GM10248 (cell line): ENCODE data around the gene RAB33A.

Experiments used
- CTCF ChIA-PET: fragments of 300-600 bp; sonication (Branson Sonifier 250); formaldehyde crosslinking; extraction: SDS; loops from one replicate; lab custom pipeline; 2021; ENCODE audit warnings: antibody characterized with exemption; lab: Yijun Ruan, JAX
- POLR2A ChIA-PET: fragments of 350-650 bp; sonication (Branson Sonifier 250); formaldehyde crosslinking; extraction: SDS; loops from one replicate; lab custom pipeline; 2020; ENCODE audit warnings: antibody characterized with exemption; lab: Yijun Ruan, JAX
- DNase-seq: peaks from one replicate; pipeline ENCODE4 v3.0.0; 2012; ENCODE audit errors: extremely low spot score
- CTCF ChIP-seq: IDR thresholded peaks from 2 replicates; pipeline ENCODE4 v1.5.1; 2012; ENCODE audit warnings: mild to moderate bottlenecking, low read depth; ENCODE audit errors: extremely low read depth, missing control alignments, control extremely low read depth

RAB33A gene

GRCh38 chrX:130159776-130160175 is 12.0 kb upstream of the RAB33A start:
- CTCF ChIA-PET, result interaction anchor here (1.9 kb wide), 1 partner anchor 39 kb away, joined by 6 read pairs; no protein-coding TSS in a partner anchor
- no peak for TF ChIP-seq CTCF
- POLR2A ChIA-PET, result no interaction called here
- no peak for DNase-seq

- POLR2A ChIA-PET, result no interaction called here
These were observed 9.5 kb upstream of the RAB33A start for GRCh38 chrX:130162094-130162735.

GRCh38 chrX:130163398-130163797 is 8.4 kb upstream of the RAB33A start:
- POLR2A ChIA-PET, result no interaction called here

More at GRCh38 chrX:130162094-130162735, 9.5 kb upstream of the RAB33A start:
- TF ChIP-seq CTCF, result no peak
- CTCF ChIA-PET, result interaction anchor here (1.2 kb wide), 1 partner anchor 8 kb away, joined by 4 read pairs; no protein-coding TSS in a partner anchor
- no peak for DNase-seq

GRCh38 chrX:130165181-130165702 is 6.5 kb upstream of the RAB33A start:
- CTCF ChIA-PET, result interaction anchor here (0.9 to 1.1 kb wide), 2 partner anchors 44 to 104 kb away, joined by 3 to 5 read pairs; no protein-coding TSS in a partner anchor
- DNase-seq, result no peak
- POLR2A ChIA-PET, result interaction anchor here (1.0 kb wide), 1 partner anchor 11 kb away, joined by 4 read pairs; no protein-coding TSS in a partner anchor
- no peak for TF ChIP-seq CTCF

More at GRCh38 chrX:130163398-130163797, 8.4 kb upstream of the RAB33A start:
- no peak for DNase-seq
- CTCF ChIA-PET, result no interaction called here
- TF ChIP-seq CTCF, result no peak

GRCh38 chrX:130165703-130166502 is 5.9 kb upstream of the RAB33A start, which contains the start of gene AIFM1:
Gene AIFM1, minus strand, starts transcription at chrX:130165841. Its CDS starts 185 bp downstream, at chrX:130165656.
- TF ChIP-seq CTCF, result no peak
- peak; percentile 86 for DNase-seq
- CTCF ChIA-PET, result interaction anchor here (0.9 to 1.1 kb wide), 2 partner anchors 45 to 105 kb away, joined by 3 to 5 read pairs; no protein-coding TSS in a partner anchor
- POLR2A ChIA-PET, result interaction anchor here (1.0 kb wide), 1 partner anchor 10 kb away, joined by 4 read pairs; no protein-coding TSS in a partner anchor

- POLR2A ChIA-PET, result no interaction called here
- CTCF ChIA-PET, result interaction anchor here (0.9 kb wide), 2 partner anchors 46 to 86 kb away, joined by 3 to 4 read pairs; no protein-coding TSS in a partner anchor
- no peak for TF ChIP-seq CTCF
- DNase-seq, result no peak
These were observed 5.3 kb upstream of the RAB33A start for GRCh38 chrX:130166503-130166777.
